ENCODE measurements around the gene IL6ST.

The IL6ST gene

GRCh38 chr5:55895346-55895745 is 99.4 kb downstream of the IL6ST start:
- TF ChIP-seq CTCF (IDR thresholded peaks at IDR 0.05), result no peak
- H3K4me3 ChIP-seq, result no peak overlapping the region
- no peak for DNase-seq (ENCODE audit: low spot score)
- H3K27ac ChIP-seq, result no peak overlapping the region

GRCh38 chr5:55894135-55894534 is 100.6 kb downstream of the IL6ST start:
- TF ChIP-seq CTCF (IDR thresholded peaks at IDR 0.05), result no peak
- DNase-seq (ENCODE audit: low spot score), result no peak
- no peak overlapping the region for H3K27ac ChIP-seq

GRCh38 chr5:55892479-55892878 is 102.3 kb downstream of the IL6ST start:
- DNase-seq (ENCODE audit: low spot score), result no peak

More at GRCh38 chr5:55894135-55894534, 100.6 kb downstream of the IL6ST start:
- no peak overlapping the region for H3K4me3 ChIP-seq

GRCh38 chr5:55888205-55888604 is 106.6 kb downstream of the IL6ST start:
- no peak overlapping the region for H3K27ac ChIP-seq
- no peak overlapping the region for H3K4me3 ChIP-seq
- no peak for TF ChIP-seq CTCF (IDR thresholded peaks at IDR 0.05)
- no peak for DNase-seq (ENCODE audit: low spot score)

More at GRCh38 chr5:55892479-55892878, 102.3 kb downstream of the IL6ST start:
- TF ChIP-seq CTCF (IDR thresholded peaks at IDR 0.05), result no peak
- H3K4me3 ChIP-seq, result no peak overlapping the region
- H3K27ac ChIP-seq, result no peak overlapping the region

GRCh38 chr5:55885359-55885758 is 109.4 kb downstream of the IL6ST start:
- no peak overlapping the region for H3K4me3 ChIP-seq
- DNase-seq (ENCODE audit: low spot score), result no peak
- H3K27ac ChIP-seq, result no peak overlapping the region
- TF ChIP-seq CTCF (IDR thresholded peaks at IDR 0.05), result no peak
